A549 (cell line): ENCODE data around the gene GALNT8.

Source experiments
- CTCF ChIP-seq: fragments of >200 bp; sonication (Bioruptor Twin); formaldehyde crosslinking; IDR thresholded peaks from 3 replicates; pipeline ENCODE4 v1.5.1; 2016
- FOXS1 ChIP-seq: fragments of 250-450 bp; sonication (Bioruptor Pico); IDR thresholded peaks from 2 replicates; pipeline ENCODE4 v1.5.0; 2020; ENCODE audit warnings: mild to moderate bottlenecking, moderate library complexity
- POLR2A ChIP-seq: IDR thresholded peaks from 2 replicates; pipeline ENCODE4 v1.6.1; 2012; ENCODE audit warnings: mild to moderate bottlenecking, low read length
- ZSCAN20 ChIP-seq: fragments of 250-450 bp; sonication (Bioruptor Pico); IDR thresholded peaks from 2 replicates; pipeline ENCODE4 v1.8.0; 2022; ENCODE audit warnings: mild to moderate bottlenecking, moderate library complexity

GRCh38 chr12:4766445-4766844 lies 46.2 kb downstream of the GALNT8 start:
- no peak for TF ChIP-seq FOXS1
- TF ChIP-seq CTCF = no peak
- TF ChIP-seq POLR2A = no peak
- no peak for TF ChIP-seq ZSCAN20
